IMR-90 (cell line): ENCODE data around the gene LDLRAD4. TPM values are rescaled to one million over a fixed set of nuclear protein-coding genes. Genes with fewer than 3 reads are reported as not detected.
"Not testable (repeated sequence)": the region's sequence is repeated elsewhere in the genome, so short reads cannot be mapped to it uniquely, and the experiment has no call there.

Source experiments
- ATAC-seq: fragments of 200-7000 bp; cut with Tn5 transposase; 2 replicates; pipeline ENCODE4 v1.9.1; 2020; ENCODE audit warnings: low read depth, mild to moderate bottlenecking, moderate library complexity
- BruUV-seq: library from RNA; stranded (reverse); fragments of 400-500 nt; replicated peaks from 2 replicates; lab custom pipeline; 2021; lab: Mats Ljungman, UMichigan
- CTCF ChIA-PET: fragments of 300-600 bp; formaldehyde crosslinking; extraction: SDS; loops from one replicate; lab custom pipeline; 2021; ENCODE audit warnings: antibody characterized with exemption; lab: Yijun Ruan, JAX
- POLR2A ChIA-PET: fragments of 300-600 bp; sonication (Branson Sonifier 250); formaldehyde crosslinking; loops from one replicate; lab custom pipeline; 2022; ENCODE audit warnings: antibody characterized with exemption; ENCODE audit not compliant: unreplicated experiment; lab: Charles Lee
- DNase-seq: peaks from one replicate; pipeline ENCODE4 v3.0.0; 2013
- H2AFZ ChIP-seq: replicated peaks from 2 replicates; pipeline ENCODE3; 2013; ENCODE audit warnings: low read length, mild to moderate bottlenecking; ENCODE audit not compliant: poor library complexity
- H2AK5ac ChIP-seq: 2 replicates; pipeline ENCODE4 v1.6.1; 2013; ENCODE audit warnings: low read depth, low read length, inconsistent platforms
- H2AK9ac ChIP-seq: replicated peaks from 2 replicates; pipeline ENCODE3; 2013; ENCODE audit warnings: mild to moderate bottlenecking, low read depth, low read length, moderate library complexity; ENCODE audit not compliant: poor library complexity
- H2BK120ac ChIP-seq: 2 replicates; pipeline ENCODE4 v1.6.1; 2013; ENCODE audit warnings: low read depth, low read length, inconsistent platforms
- H2BK15ac ChIP-seq: 3 replicates; pipeline ENCODE4 v1.6.1; 2013; ENCODE audit warnings: low read depth, low read length, inconsistent platforms
- H2BK20ac ChIP-seq: 2 replicates; pipeline ENCODE4 v1.6.1; 2013; ENCODE audit warnings: low read depth, mild to moderate bottlenecking, inconsistent platforms, low read length, moderate library complexity
- H2BK5ac ChIP-seq: 2 replicates; pipeline ENCODE4 v1.6.1; 2013; ENCODE audit warnings: mild to moderate bottlenecking, low read depth, low read length, inconsistent platforms; ENCODE audit not compliant: poor library complexity, severe bottlenecking
- H3K14ac ChIP-seq: replicated peaks from 2 replicates; pipeline ENCODE4 v1.6.1; 2013; ENCODE audit warnings: low read depth, low read length, inconsistent platforms
- H3K18ac ChIP-seq: 2 replicates; pipeline ENCODE4 v1.6.1; 2013; ENCODE audit warnings: low read depth, low read length, control low read depth
- H3K23ac ChIP-seq: 2 replicates; pipeline ENCODE4 v1.6.1; 2013; ENCODE audit warnings: low read depth, low read length, inconsistent platforms
- H3K27ac ChIP-seq: 2 replicates; pipeline ENCODE4 v1.5.1; 2013; ENCODE audit warnings: mild to moderate bottlenecking, control low read depth, low read length; ENCODE audit not compliant: insufficient read depth
- H3K27me3 ChIP-seq: 2 replicates; pipeline ENCODE4 v1.6.1; 2013; ENCODE audit warnings: low read length; ENCODE audit not compliant: control insufficient read depth, insufficient read depth
- H3K36me3 ChIP-seq: 2 replicates; pipeline ENCODE4 v1.6.1; 2013; ENCODE audit warnings: low read length, mixed read lengths; ENCODE audit not compliant: control insufficient read depth, insufficient read depth
- H3K4ac ChIP-seq: 2 replicates; pipeline ENCODE4 v1.6.1; 2013; ENCODE audit warnings: low read depth, low read length, inconsistent platforms
- H3K4me1 ChIP-seq: 2 replicates; pipeline ENCODE4 v1.6.1; 2013; ENCODE audit warnings: low read length, mixed read lengths; ENCODE audit not compliant: control insufficient read depth, insufficient read depth
- H3K4me2 ChIP-seq: 2 replicates; pipeline ENCODE4 v1.6.1; 2013; ENCODE audit warnings: low read depth, mild to moderate bottlenecking, control low read depth, low read length, moderate library complexity
- H3K4me3 ChIP-seq: 2 replicates; pipeline ENCODE4 v1.5.1; 2013; ENCODE audit warnings: low read depth, mild to moderate bottlenecking, control low read depth, low read length, moderate library complexity; ENCODE audit not compliant: insufficient read depth
- H3K56ac ChIP-seq: 2 replicates; pipeline ENCODE4 v1.6.1; 2013; ENCODE audit warnings: low read length, inconsistent platforms; ENCODE audit not compliant: insufficient read depth; ENCODE audit errors: extremely low read depth
- H3K79me1 ChIP-seq, 2 experiments: 2 replicates each; pipeline ENCODE4 v1.6.1; 2013; ENCODE audit warnings: low read length in 2 of 2, inconsistent platforms in 1 of 2, low read depth in 1 of 2
- H3K9ac ChIP-seq: 2 replicates; pipeline ENCODE4 v1.6.1; 2013; ENCODE audit warnings: low read depth, low read length, control low read depth
- H3K9me1 ChIP-seq: 2 replicates; pipeline ENCODE4 v1.6.1; 2013; ENCODE audit warnings: low read length, inconsistent platforms; ENCODE audit not compliant: insufficient read depth
- H3K9me3 ChIP-seq: 2 replicates; pipeline ENCODE4 v1.6.1; 2013; ENCODE audit warnings: low read length; ENCODE audit not compliant: control insufficient read depth, insufficient read depth
- H4K20me1 ChIP-seq: 2 replicates; pipeline ENCODE4 v1.6.1; 2013; ENCODE audit warnings: low read length, inconsistent platforms; ENCODE audit not compliant: insufficient read depth
- H4K5ac ChIP-seq: 2 replicates; pipeline ENCODE4 v1.6.1; 2013; ENCODE audit warnings: mild to moderate bottlenecking, low read depth, low read length, control low read depth
- H4K8ac ChIP-seq, 2 experiments: 2 replicates each; pipeline ENCODE4 v1.6.1; 2013; ENCODE audit warnings: low read depth in 2 of 2, low read length in 2 of 2, control low read depth in 1 of 2, inconsistent platforms in 1 of 2
- H4K91ac ChIP-seq: 2 replicates; pipeline ENCODE4 v1.6.1; 2013; ENCODE audit warnings: low read depth, low read length, inconsistent platforms; ENCODE audit not compliant: insufficient read depth
- ELK1 ChIP-seq: fragments of 150-350 bp; IDR thresholded peaks from 2 replicates; pipeline ENCODE4 v1.6.1; 2016; ENCODE audit warnings: low read depth, mild to moderate bottlenecking, low read length, moderate library complexity, borderline replicate concordance
- USF2 ChIP-seq: fragments of 150-350 bp; IDR thresholded peaks from 2 replicates; pipeline ENCODE4 v1.6.1; 2017; ENCODE audit warnings: mild to moderate bottlenecking, antibody characterized with exemption, low read length, low read depth
- WGBS, 2 experiments: methylation state at CpG; one replicate each; pipeline versions ENCODE4 v1.1.5 to v1.1.7; 2013; ENCODE audit warnings: missing lambda C conversion rate in 2 of 2; ENCODE audit not compliant: insufficient read length in 1 of 2; ENCODE audit errors: extremely low coverage in 2 of 2; 5-methylcytosine and 5-hydroxymethylcytosine counted together
- dilution Hi-C: fragments of 300-500 bp; cut with HindIII; formaldehyde crosslinking; loops from one replicate; pipeline ENCODE4 v1.14.3; 2018; ENCODE audit warnings: low sequenced_read_pairs; ENCODE audit not compliant: unreplicated experiment
- in situ Hi-C: fragments of 300-500 bp; cut with MboI; formaldehyde crosslinking; loops from 3 replicates; pipeline ENCODE4 v1.14.3; 2019; ENCODE audit warnings: low sequenced_read_pairs, inconsistent platforms, mixed read lengths
- intact Hi-C: fragments of 100-400 bp; cut with micrococcal nuclease; formaldehyde crosslinking; loops from 2 replicates; pipeline ENCODE4 v1.10.0; 2022
- polyA plus RNA-seq, 3 experiments: library from polyadenylated mRNA; depleted of rRNA; stranded (reverse); fragments of >200 nt; gene quantifications; 2 replicates each; pipeline ENCODE4 v1.2.3, GENCODE V29; 2012; ENCODE audit warnings: low replicate concordance in 1 of 3
- total RNA-seq: library from RNA; depleted of rRNA; stranded (reverse); fragments of >200 nt; gene quantifications from 2 replicates; pipeline ENCODE4 v1.2.3, GENCODE V29; 2012

Gene LDLRAD4
- total and polyA plus RNA-seq, 2 of the 4 experiments (the other 2 are of a cell fraction): not detected

GRCh38 chr18:13488281-13488929, 269.8 kb downstream of the LDLRAD4 start:
- Histone ChIP-seq H2AK5ac (no peak overlapping the region), H3K56ac (no peak overlapping the region), H3K23ac (no peak overlapping the region), H3K9me3 (no peaks in the 10 kb centered on the region), H4K8ac (no peak overlapping the region), H2BK120ac (no peak overlapping the region), H3K4me3 (no peak overlapping the region), H3K4me1 (no peaks in the 10 kb centered on the region), H3K9me1 (no peaks in the 10 kb centered on the region), H3K27me3 (no peaks in the 10 kb centered on the region), H2BK15ac (no peak overlapping the region), H3K36me3 (no peaks in the 10 kb centered on the region), H4K20me1 (no peaks in the 10 kb centered on the region), H2BK5ac (no peak overlapping the region), H3K27ac (no peak overlapping the region), H3K18ac (no peak overlapping the region), H4K91ac (no peak overlapping the region), H2AK9ac (no peak overlapping the region), H3K9ac (no peak overlapping the region), H3K79me1 (no peaks in the 10 kb centered on the region), H3K4ac (no peak overlapping the region), H2AFZ (no peak overlapping the region), H3K14ac (no peak overlapping the region), H2BK20ac (no peak overlapping the region), H4K5ac (no peak overlapping the region), H3K4me2 (no peak overlapping the region)
- DNase-seq: no peak
- in situ Hi-C loops: no loop called here
- 56% methylated on average over 3 of the region's 14 CpGs; no CpG with 5 or more reads in 1 of the 2 experiments for WGBS, 2 experiments
- ChIA-PET POLR2A (no interaction called here), CTCF (no interaction called here)
- BruUV-seq: no TSS peak
- TF ChIP-seq USF2 (no peak), ELK1 (no peak)
- intact Hi-C loops: no loop called here
- ATAC-seq: no peak
- dilution Hi-C loops: no loop called here

- H2BK15ac ChIP-seq, intact Hi-C loops, H3K27ac ChIP-seq, H3K27me3 ChIP-seq, H3K9ac ChIP-seq, H3K9me1 ChIP-seq, H3K4me1 ChIP-seq, H4K20me1 ChIP-seq, DNase-seq, H2AK9ac ChIP-seq, H2BK20ac ChIP-seq, H2BK120ac ChIP-seq, H3K18ac ChIP-seq, CTCF ChIA-PET, H3K4ac ChIP-seq, H3K9me3 ChIP-seq, H3K4me2 ChIP-seq, H2AK5ac ChIP-seq, H2AFZ ChIP-seq, H3K4me3 ChIP-seq, in situ Hi-C loops, POLR2A ChIA-PET, H4K5ac ChIP-seq, H4K8ac ChIP-seq, H2BK5ac ChIP-seq, H3K79me1 ChIP-seq, H3K56ac ChIP-seq, BruUV-seq, H3K23ac ChIP-seq, H4K91ac ChIP-seq, H3K36me3 ChIP-seq, ATAC-seq, dilution Hi-C loops, H3K14ac ChIP-seq: not testable (repeated sequence)
- no CpG with 5 or more reads among the region's 6 CpGs for WGBS, 2 experiments
Observed at GRCh38 chr18:13489303-13489702, 270.7 kb downstream of the LDLRAD4 start.
